Neural cell (in vitro differentiated cells): ENCODE measurements around the gene HAUS3. TPM values are rescaled to one million over a fixed set of nuclear protein-coding genes. Genes with fewer than 3 reads are reported as not detected.

Experiments
- H2AFZ ChIP-seq: fragments of 200-600, 300-800 bp; sonication (generic), shearing (Covaris generic); 2 replicates; pipeline ENCODE4 v1.6.0; 2014; ENCODE audit warnings: low read depth, mild to moderate bottlenecking, antibody characterized with exemption, low read length, moderate library complexity
- H3F3A ChIP-seq: fragments of 200-600 bp; shearing (Covaris generic); 2 replicates; pipeline ENCODE4 v1.6.1; 2016; ENCODE audit warnings: mild to moderate bottlenecking, moderate library complexity, mixed read lengths, antibody characterized with exemption, low read length; ENCODE audit not compliant: insufficient read depth, poor library complexity, severe bottlenecking
- H3K27ac ChIP-seq: fragments of 200-600, 300-800 bp; sonication (generic), shearing (Covaris generic); 2 replicates; pipeline ENCODE4 v1.5.1; 2014; ENCODE audit warnings: mild to moderate bottlenecking, low read length, moderate library complexity
- H3K27me3 ChIP-seq: fragments of 300-800, 200-600 bp; sonication (generic), shearing (Covaris generic); 2 replicates; pipeline ENCODE4 v1.6.0; 2014; ENCODE audit warnings: mild to moderate bottlenecking, low read depth, low read length, moderate library complexity; ENCODE audit not compliant: insufficient read depth
- H3K36me3 ChIP-seq: fragments of 300-800, 200-600 bp; sonication (generic), shearing (Covaris generic); 2 replicates; pipeline ENCODE4 v1.5.1; 2014; ENCODE audit warnings: mild to moderate bottlenecking, antibody characterized with exemption, low read length, moderate library complexity; ENCODE audit not compliant: insufficient read depth
- H3K4me2 ChIP-seq: fragments of 300-800, 200-600 bp; sonication (generic), shearing (Covaris generic); 2 replicates; pipeline ENCODE4 v1.6.0; 2014; ENCODE audit warnings: mild to moderate bottlenecking, low read length
- H3K4me3 ChIP-seq: fragments of 300-800, 200-600 bp; sonication (generic), shearing (Covaris generic); 2 replicates; pipeline ENCODE4 v1.5.1; 2014; ENCODE audit warnings: mild to moderate bottlenecking, low read length, moderate library complexity
- H3K79me2 ChIP-seq: fragments of 200-600 bp; shearing (Covaris generic); replicated peaks from 2 replicates; pipeline ENCODE4 v1.6.0; 2014; ENCODE audit warnings: mild to moderate bottlenecking, low read length, moderate library complexity; ENCODE audit not compliant: insufficient read depth
- H3K9ac ChIP-seq: fragments of 300-800, 200-600 bp; sonication (generic), shearing (Covaris generic); 2 replicates; pipeline ENCODE4 v1.6.1; 2016; ENCODE audit warnings: mild to moderate bottlenecking, low read length, mixed read lengths
- H3K9me2 ChIP-seq: fragments of 200-600 bp; shearing (Covaris generic); 2 replicates; pipeline ENCODE4 v1.6.1; 2016; ENCODE audit warnings: mild to moderate bottlenecking, low read length, mixed read lengths; ENCODE audit not compliant: insufficient read depth
- H3K9me3 ChIP-seq: fragments of 200-600, 300-800 bp; sonication (generic), shearing (Covaris generic); 2 replicates; pipeline ENCODE4 v1.6.1; 2016; ENCODE audit warnings: mild to moderate bottlenecking, mixed run types, low read length, moderate library complexity, mixed read lengths
- H4K20me1 ChIP-seq: fragments of 200-600 bp; shearing (Covaris generic); 2 replicates; pipeline ENCODE4 v1.6.1; 2016; ENCODE audit warnings: mild to moderate bottlenecking, mixed run types; ENCODE audit not compliant: insufficient read depth
- EZH2 ChIP-seq: fragments of 200-600, 300-800 bp; shearing (Covaris generic), sonication (generic); IDR thresholded peaks from 2 replicates; pipeline ENCODE4 v1.6.1; 2014; ENCODE audit warnings: antibody characterized with exemption, low read length, borderline replicate concordance, mild to moderate bottlenecking; ENCODE audit not compliant: insufficient read depth, poor library complexity, severe bottlenecking
- MXI1 ChIP-seq: fragments of 450-650 bp; conservative IDR thresholded peaks from 2 replicates; pipeline ENCODE4 v1.6.1; 2014; ENCODE audit warnings: antibody characterized with exemption, mild to moderate bottlenecking; ENCODE audit not compliant: poor library complexity, severe bottlenecking
- POLR2AphosphoS5 ChIP-seq: IDR thresholded peaks from 2 replicates; pipeline ENCODE4 v1.6.1; 2012
- RAD21 ChIP-seq: fragments of 450-650 bp; conservative IDR thresholded peaks from 2 replicates; pipeline ENCODE4 v1.6.1; 2014; ENCODE audit warnings: antibody characterized with exemption, mild to moderate bottlenecking, moderate library complexity
- SMC3 ChIP-seq: fragments of 450-650 bp; conservative IDR thresholded peaks from 2 replicates; pipeline ENCODE4 v1.6.1; 2014; ENCODE audit warnings: antibody characterized with exemption, mild to moderate bottlenecking, moderate library complexity; ENCODE audit not compliant: poor library complexity
- TAF1 ChIP-seq: IDR thresholded peaks from 2 replicates; pipeline ENCODE4 v1.6.1; 2012; ENCODE audit warnings: low read depth
- polyA plus RNA-seq: library from polyadenylated mRNA; depleted of rRNA; stranded (reverse); fragments of >200 nt; gene quantifications from 2 replicates; pipeline ENCODE4 v1.2.3, GENCODE V29; 2014
- TF ChIP-seq, protein P1 (sequence below): fragments of 450-650 bp; IDR thresholded peaks from 2 replicates; pipeline ENCODE4 v1.5.1; 2014; ENCODE audit warnings: antibody characterized with exemption, mild to moderate bottlenecking, moderate library complexity; ENCODE audit not compliant: poor library complexity, severe bottlenecking
- TF ChIP-seq, protein P2 (sequence below): IDR thresholded peaks from 2 replicates; pipeline ENCODE4 v1.6.1; 2012; ENCODE audit warnings: borderline replicate concordance

The HAUS3 gene
- polyA plus RNA-seq, 1 donor from 2014 or later, result 34.2 TPM

DNA sequence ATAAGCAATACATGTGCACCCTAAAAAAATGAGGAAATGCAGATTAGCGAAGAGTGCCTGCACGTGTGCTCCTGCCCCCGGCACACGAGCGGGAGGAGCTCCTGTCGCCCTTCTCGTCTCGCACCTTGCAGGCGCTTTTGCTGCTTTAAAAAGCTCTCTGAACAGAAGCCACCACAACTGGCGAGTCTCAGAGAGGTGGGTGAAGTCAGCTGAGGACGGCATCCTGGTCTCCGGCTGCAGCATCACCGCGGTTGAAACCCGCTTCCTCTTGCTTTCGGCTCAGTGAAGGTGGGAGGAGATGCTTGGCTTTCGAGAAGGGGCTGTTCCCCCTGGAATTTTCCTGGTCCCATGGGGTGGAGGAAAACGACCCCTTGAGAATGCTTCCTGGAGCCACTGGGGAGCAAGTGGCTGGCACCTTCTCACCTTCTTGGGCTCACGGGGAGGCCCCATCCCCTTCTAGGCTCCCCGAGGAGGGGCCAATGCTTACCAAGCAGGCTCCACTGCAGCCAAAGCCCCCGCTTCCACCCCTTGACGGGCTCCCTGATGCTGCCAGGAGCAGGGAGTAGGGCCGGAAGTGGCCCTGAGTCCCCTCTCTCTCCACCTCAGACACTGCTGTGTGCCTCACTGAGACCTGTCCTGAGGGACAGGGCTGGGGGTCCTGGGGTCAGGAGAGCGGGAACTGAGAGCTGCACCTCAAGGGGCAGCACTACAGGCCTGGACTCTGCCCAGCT lies 49.2 kb upstream of the HAUS3 start:
- Histone ChIP-seq H3K36me3 (no peaks in the 10 kb centered on the region), H3K27ac (no peak overlapping the region), H3K4me3 (no peak overlapping the region), H3K9me2 (no peaks in the 10 kb centered on the region), H3K4me2 (no peak overlapping the region), H3F3A (no peaks in the 10 kb centered on the region), H3K9ac (no peak overlapping the region), H2AFZ (no peak overlapping the region), H3K9me3 (no peaks in the 10 kb centered on the region), H4K20me1 (no peaks in the 10 kb centered on the region), H3K79me2 (no peaks in the 10 kb centered on the region), H3K27me3 (no peaks in the 10 kb centered on the region)
- TF ChIP-seq SMC3 (no peak), POLR2AphosphoS5 (no peak)
- TF ChIP-seq, protein P1, sequence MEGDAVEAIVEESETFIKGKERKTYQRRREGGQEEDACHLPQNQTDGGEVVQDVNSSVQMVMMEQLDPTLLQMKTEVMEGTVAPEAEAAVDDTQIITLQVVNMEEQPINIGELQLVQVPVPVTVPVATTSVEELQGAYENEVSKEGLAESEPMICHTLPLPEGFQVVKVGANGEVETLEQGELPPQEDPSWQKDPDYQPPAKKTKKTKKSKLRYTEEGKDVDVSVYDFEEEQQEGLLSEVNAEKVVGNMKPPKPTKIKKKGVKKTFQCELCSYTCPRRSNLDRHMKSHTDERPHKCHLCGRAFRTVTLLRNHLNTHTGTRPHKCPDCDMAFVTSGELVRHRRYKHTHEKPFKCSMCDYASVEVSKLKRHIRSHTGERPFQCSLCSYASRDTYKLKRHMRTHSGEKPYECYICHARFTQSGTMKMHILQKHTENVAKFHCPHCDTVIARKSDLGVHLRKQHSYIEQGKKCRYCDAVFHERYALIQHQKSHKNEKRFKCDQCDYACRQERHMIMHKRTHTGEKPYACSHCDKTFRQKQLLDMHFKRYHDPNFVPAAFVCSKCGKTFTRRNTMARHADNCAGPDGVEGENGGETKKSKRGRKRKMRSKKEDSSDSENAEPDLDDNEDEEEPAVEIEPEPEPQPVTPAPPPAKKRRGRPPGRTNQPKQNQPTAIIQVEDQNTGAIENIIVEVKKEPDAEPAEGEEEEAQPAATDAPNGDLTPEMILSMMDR, result no peak

DNA sequence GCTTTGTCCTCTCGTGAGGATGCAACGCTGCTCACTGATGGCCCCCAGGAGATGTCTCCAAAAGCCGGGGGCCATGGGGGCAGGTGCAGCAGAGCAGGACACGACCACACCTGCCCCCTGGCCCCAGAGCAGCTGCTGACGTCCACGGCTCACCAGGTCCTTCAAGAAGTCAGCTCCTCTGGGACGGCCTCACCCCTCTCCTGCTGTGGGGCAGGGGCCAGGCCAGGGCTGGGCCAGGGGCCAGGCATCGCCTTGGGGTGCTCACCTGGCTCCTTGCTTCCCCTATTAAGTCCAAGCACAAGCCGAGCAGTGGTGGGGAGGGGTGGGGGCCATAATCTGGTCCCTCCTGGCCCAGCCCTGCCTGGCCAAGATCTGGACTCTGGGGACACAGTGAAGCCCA lies 48.6 kb upstream of the HAUS3 start:
- Histone ChIP-seq H3K4me2 (no peak overlapping the region), H3K79me2 (no peaks in the 10 kb centered on the region), H3K9me3 (no peaks in the 10 kb centered on the region), H3K27ac (no peak overlapping the region), H3K9ac (no peak overlapping the region), H2AFZ (no peak overlapping the region), H3K4me3 (no peak overlapping the region), H3K9me2 (no peaks in the 10 kb centered on the region), H3K36me3 (no peaks in the 10 kb centered on the region), H3K27me3 (no peaks in the 10 kb centered on the region), H3F3A (no peaks in the 10 kb centered on the region), H4K20me1 (no peaks in the 10 kb centered on the region)
- TF ChIP-seq SMC3, result no peak
- TF ChIP-seq, protein P1, result no peak

DNA sequence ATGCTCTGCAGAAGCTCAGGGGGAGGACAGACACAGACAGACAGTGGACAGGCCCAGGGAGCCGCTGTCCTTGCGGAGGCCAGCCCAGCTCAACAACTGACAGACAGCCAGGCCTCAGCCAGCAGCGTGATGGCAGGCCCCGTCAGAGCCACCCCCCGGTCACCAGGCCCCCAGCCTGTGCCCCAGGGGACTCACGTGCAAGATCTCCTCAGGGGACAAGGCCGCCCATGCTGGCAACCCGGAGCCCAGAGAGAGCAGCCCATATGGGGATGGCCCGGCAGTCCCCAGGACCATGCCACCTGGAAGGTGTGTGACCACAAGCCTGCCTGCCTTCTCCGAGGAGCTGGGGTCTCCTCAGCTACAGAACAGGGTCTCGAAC lies 48.0 kb upstream of the HAUS3 start:
- TF ChIP-seq, protein P1, result no peak
- no peak for TF ChIP-seq MXI1
- TF ChIP-seq POLR2AphosphoS5, result no peak
- TF ChIP-seq, protein P2, sequence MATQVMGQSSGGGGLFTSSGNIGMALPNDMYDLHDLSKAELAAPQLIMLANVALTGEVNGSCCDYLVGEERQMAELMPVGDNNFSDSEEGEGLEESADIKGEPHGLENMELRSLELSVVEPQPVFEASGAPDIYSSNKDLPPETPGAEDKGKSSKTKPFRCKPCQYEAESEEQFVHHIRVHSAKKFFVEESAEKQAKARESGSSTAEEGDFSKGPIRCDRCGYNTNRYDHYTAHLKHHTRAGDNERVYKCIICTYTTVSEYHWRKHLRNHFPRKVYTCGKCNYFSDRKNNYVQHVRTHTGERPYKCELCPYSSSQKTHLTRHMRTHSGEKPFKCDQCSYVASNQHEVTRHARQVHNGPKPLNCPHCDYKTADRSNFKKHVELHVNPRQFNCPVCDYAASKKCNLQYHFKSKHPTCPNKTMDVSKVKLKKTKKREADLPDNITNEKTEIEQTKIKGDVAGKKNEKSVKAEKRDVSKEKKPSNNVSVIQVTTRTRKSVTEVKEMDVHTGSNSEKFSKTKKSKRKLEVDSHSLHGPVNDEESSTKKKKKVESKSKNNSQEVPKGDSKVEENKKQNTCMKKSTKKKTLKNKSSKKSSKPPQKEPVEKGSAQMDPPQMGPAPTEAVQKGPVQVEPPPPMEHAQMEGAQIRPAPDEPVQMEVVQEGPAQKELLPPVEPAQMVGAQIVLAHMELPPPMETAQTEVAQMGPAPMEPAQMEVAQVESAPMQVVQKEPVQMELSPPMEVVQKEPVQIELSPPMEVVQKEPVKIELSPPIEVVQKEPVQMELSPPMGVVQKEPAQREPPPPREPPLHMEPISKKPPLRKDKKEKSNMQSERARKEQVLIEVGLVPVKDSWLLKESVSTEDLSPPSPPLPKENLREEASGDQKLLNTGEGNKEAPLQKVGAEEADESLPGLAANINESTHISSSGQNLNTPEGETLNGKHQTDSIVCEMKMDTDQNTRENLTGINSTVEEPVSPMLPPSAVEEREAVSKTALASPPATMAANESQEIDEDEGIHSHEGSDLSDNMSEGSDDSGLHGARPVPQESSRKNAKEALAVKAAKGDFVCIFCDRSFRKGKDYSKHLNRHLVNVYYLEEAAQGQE, result no peak
- TF ChIP-seq TAF1, result no peak
- no peak for TF ChIP-seq RAD21
- TF ChIP-seq EZH2, result no peak
- no peak for TF ChIP-seq SMC3
- Histone ChIP-seq H3K9ac (no peak overlapping the region), H3K27ac (no peak overlapping the region)

More for the DNA sequence above, 48.0 kb upstream of the HAUS3 start:
- Histone ChIP-seq H2AFZ (no peak overlapping the region), H3K9me3 (no peaks in the 10 kb centered on the region), H3F3A (no peaks in the 10 kb centered on the region), H3K4me3 (no peak overlapping the region), H3K4me2 (no peak overlapping the region), H3K9me2 (no peaks in the 10 kb centered on the region), H4K20me1 (no peaks in the 10 kb centered on the region), H3K27me3 (no peaks in the 10 kb centered on the region), H3K36me3 (no peaks in the 10 kb centered on the region), H3K79me2 (no peaks in the 10 kb centered on the region)
